HG02884 (cell line): ENCODE measurements around the gene SPEF1.

Source experiments
- ATAC-seq: cut with Tn5 transposase; IDR thresholded peaks from one replicate; pipeline ENCODE4 v1.9.1; 2021; ENCODE audit warnings: mild to moderate bottlenecking, moderate library complexity; ENCODE audit not compliant: unreplicated experiment

Gene SPEF1

DNA sequence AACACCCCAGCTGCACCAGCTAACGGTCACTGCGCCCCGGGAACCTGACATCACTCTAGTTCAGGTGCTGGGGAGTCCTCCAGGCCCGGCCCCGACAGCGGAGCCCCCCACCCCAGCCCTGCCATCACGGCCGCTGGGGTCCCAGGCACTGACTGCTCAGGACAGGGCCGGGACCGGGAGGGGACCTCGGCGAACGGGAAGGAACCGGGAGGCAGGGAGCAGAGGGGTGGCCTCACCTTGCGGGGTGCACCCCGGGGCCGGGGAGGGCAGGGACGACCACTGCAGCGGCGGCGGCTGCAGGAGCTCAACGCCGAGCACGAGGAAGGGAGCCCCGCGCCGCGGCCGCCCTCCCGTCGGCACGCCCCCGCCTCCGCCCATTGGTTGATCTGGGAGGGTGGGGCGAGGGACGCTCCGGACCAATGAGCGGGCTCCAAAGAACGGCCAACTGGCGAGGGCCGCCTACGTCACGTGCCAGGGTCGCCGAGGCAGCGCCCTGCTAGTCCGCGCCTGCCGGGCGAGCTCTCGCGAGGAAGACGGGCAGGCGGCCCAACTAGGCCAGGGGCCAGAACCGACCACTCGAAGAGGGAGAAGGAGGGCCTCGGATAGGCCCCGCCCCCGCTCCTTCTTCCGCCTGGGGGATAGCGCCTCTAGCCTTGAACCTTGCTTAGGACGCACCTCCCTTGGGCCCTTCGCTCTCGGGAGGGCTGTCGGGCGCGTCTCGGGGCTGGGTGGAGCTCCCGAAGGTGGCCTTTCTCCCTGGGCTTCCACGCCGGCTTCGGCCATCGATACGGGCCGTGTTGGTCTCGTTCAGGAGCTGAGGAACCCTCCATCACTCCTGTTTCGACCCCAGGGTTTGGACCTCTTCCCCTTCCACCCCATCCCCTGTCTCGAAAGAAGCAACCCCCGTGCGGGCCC lies 13.6 kb downstream of the SPEF1 start, which contains the start of gene ADISSP:
TSS of gene ADISSP (minus strand) at position 327 of the 915 bp plus-strand sequence. CDS start 7,653 bp downstream, outside the sequence.
- peak; percentile 90 for ATAC-seq

DNA sequence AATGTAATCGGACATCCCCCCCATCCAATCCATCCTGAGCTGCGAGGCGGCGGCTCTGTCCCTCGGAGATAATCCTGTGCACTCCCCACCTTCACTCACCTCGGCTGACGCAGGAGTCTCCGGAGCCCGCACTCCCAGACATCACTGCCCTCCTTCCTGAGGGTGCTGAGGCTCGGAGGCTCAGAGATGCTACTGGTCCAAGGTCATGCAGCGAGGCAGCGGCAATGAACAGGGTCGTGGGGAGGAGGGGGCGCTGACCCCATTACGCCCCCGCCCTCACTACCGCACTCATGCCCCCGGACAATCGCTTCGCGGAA lies 14.2 kb downstream of the SPEF1 start:
- ATAC-seq: no peak

DNA sequence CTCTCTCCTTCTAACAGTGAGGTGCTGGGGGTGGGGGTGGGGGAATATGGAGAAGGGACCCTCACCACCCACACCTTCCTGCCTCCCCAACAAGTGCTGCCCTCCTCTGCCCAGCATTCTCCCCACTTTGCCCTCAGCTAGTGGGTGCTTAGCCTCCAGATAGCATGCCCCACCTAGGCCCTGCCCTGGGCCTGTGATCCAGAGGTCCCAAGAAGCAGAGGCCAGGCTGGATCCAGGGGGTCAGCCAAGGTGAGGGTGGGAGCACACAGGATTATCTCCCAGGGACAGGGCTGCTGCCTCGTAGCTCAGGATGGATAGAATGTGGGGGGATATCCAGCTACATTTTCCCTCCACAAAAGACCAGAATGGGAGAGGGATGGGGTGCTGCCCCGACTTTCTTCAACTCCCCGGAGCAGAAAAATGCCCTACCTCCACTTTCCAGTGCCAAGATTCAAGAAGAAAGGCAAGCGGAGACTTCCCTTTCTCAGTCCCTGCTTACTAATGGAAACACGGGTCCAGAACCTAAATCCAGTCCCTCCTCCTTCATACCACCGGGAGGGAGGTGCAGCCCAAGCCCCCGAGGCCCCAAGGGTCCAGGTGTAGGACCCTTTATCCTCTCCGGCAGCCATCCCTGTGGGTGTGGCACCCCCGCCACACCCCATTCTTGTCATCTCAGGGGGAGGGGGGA lies 14.7 kb downstream of the SPEF1 start:
- ATAC-seq: no peak

DNA sequence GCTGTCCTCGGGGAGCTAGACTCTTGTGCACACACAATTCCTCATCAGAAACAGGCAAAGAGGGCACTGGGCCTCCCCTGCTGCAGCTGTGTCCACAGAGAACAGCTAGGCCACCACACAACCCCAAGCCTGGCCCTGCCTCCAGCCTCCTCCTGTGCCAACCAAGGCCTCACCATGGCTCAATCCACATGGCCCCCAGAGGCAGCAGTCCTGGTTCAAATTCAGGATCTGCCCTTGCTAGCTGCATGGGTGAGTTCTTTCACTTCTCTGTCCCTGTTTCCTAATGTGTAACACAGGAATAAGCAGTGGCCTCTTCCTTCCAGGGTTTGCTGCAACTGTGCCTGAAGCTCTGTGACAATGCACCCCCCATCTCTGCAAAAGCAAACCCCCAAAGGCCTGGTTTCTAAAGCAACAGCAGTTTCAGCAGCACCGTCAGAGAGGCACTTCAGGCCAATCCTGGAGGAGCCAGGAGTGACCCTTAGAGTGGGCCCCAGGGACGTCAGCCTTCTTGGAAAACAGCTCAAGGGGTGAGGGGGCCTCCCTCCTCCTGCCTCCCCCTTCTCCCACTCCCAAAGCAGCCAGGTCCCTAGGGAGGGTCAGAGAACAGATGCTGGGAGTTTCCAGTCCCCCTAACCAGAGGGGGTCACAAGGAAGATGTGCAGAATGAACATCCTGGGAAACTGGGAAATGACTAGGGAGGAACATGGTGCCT lies 15.9 kb downstream of the SPEF1 start:
- ATAC-seq: no peak

DNA sequence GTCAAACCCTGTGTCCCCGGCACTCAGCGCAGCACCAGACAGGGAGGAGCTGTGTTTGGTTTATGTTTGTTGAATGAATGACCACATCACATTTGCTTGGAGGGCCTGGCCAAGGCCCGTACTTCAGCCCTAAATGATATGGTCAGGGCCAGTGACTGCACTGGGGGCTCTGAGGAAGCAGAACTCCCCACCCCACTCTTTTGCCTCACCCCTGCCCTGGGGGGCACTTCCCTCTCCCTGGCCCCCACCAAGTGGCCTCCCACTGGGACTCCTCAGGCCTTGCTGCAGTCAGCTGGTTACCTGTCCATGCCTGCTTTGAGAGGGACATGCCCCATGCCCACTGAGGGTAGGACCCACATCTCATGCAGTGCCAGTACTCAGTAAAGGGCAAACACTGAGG lies 16.6 kb downstream of the SPEF1 start:
- ATAC-seq: no peak

DNA sequence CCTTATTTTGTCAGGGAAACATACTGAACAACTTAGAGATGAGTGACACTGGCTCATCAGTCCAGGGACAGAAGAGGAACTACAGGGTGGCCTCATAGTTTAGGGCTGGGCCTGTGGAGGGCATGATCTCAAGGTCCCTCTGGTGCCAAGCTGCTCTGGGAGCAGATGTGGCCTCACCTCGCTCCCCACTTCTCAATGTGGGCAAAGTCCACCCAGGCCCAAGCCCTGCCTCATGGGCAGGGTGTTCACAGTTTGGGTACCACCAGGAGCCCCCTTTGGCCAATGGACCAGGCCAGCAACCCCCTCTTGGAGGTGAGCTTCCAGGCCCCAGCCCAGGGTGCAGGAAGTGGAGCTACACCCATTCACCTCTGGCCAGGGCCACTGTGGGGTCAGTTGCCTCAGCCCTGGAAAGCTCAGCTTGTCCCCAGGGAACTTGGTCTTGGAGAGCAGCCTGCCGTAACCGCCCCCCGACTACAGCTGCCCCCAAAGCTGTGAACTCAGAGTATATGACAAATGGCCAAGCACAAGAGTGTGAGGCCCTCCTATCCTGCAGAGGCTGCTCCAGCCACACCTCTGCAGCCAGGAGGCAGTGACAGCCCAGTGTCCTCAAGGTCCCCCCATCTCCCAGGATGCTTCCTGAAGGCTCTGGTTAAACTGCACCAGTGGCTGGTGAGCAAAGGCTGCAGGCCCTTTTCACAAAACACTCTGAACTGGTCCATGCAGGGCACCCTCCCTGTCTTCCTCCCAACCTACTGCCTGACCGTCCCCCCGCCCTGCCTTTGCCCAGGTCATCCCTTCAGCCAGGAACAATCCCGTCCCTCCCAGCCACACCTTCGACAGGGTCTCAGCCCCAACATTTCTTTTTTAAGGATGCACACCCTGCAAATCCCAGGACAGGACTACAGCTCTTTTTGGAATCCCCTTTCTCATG lies 17.3 kb downstream of the SPEF1 start:
- no peak for ATAC-seq

DNA sequence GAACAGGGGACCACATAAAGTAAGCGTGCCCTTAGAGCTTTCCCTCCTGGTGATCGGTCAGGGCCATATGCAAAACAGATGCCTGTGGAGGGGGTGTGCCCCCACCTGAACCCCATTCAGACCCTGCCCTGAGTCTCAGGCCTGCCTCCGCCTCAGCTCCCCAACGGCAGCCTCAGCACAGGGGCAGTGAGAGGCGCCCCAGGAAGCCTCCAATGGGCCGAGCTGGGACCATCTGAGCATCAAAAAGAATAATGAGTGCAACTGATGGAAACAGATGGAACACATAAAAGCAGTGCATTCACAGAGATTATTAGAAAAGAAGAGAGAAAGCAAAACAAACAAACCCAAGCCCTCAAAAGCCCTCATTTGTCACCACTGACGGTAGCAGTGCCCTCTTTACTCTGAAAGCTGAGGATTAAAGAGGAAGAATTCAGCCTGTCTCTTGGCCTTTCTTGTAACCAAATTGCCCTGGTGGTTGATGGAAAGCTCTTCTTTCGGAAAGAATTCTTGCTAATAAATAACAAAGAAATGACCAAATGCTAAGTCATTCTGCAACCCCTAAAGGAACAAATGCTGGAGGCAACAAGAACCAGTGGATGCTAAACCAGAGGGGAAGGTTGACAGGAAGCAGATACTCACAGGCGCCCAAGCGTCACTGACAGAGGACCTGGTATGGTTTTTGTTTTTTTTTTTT lies 20.4 kb downstream of the SPEF1 start:
- no peak for ATAC-seq

DNA sequence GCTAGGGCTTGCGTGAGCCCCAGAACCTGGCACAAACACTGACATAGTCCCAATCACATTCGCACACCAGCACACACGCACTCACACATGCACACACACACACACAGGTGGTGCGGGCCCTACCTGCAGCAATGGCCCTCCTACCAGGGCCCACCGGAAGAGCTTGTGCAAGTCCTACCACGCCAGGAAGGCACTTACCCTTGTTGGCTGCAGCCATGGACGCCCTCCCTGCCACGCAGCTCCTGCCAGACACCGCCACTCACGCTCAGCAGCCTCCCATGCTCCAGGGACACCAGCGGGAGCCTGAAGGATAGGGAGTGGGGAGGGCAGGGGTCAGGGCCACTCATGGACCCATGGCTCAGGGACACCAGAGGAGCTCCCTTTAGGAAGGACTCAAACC lies 21.4 kb downstream of the SPEF1 start:
- no peak for ATAC-seq

DNA sequence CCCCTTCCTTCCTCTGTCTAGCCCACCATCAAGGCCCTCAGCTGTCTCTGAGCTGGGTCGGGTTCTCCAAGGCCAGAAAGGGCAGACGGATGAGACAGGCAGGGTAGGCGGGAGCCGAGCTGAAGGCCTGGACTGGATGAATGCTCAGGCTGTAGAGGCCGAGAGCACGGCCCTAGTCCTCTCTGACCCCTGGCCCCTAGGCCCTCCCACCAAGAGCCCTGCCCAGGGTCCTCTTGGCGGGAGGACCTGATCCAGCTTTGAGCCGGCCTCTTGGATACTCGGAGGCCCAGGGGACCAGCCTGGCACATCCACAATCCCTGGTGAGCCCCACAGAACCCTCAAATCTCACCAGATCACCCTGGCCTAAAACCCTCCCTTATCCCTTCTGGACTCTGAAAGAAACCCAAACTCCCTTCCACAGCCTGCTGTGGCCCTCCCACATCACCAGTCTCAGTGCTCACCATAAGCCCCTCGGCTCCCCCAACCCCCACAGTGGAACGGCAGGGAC lies 21.9 kb downstream of the SPEF1 start:
- ATAC-seq: no peak

DNA sequence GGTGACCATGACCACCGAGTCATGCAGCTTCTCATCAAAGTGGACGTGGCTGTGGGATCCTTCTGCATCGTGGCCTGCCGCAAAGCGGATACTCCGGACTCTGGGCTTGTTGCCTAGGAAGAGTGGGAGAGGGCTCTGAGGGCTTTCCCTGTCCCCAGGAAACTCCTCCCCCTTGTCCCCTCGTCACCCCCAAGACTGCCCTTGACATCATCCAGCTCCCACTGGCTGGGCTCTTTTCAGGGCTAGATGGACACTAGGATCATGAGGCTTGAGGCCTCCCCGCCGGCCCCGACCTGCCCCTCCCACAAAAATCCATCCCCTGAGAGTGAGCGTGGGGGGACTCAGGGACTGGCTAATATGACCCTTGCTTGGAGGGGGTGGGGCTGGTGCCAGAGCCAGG lies 22.7 kb downstream of the SPEF1 start:
- no peak for ATAC-seq

DNA sequence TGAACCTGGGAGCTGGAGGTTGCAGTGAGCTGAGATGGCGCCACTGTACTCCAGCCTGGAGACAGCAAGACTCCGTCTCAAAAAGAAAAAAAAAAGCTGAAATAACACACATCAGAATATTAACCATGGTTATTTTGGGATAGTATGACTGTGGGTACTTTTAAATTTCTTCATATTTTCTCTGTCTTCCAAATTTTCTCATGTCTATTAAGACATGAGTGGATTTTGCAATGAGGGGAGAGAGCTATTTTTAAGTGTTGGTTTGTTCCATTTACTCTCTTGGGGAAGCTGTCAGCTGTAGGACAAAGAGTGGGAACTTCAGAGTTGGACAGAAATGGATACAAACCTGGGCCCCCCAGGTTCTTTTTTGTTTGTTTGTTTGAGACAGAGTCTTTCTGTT lies 24.0 kb downstream of the SPEF1 start:
- ATAC-seq: no peak

DNA sequence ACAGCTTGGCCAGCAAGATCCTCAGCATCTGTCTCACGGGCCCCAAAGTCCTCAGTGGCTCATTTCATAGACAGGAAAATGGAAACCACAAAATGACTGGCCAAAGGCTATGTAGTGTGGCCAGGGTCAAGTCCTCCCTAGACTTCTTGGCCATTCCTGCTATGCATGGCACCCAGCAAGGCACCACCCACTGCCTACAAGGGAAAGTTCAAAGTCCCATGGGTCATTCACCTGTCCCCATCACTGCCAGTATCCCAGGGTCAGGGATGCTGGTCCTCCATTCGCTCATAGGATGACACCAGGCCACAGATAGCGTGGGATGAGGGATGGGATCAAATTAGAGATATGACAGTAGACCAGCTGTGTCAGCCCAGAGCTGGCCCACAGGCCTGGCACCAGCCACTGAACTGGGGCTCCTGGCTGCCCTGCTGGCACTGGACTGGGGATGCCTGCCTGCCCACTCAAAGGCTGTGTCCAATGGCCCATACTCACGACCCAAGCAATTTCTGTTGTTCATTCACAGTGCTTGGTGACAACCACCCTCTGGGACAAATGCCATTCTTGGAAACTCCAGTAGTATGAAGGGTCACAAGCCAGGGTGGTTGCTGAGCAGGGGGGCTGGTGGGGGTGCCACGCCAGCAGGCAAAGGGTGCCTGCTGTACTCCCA lies 25.3 kb downstream of the SPEF1 start:
- no peak for ATAC-seq

DNA sequence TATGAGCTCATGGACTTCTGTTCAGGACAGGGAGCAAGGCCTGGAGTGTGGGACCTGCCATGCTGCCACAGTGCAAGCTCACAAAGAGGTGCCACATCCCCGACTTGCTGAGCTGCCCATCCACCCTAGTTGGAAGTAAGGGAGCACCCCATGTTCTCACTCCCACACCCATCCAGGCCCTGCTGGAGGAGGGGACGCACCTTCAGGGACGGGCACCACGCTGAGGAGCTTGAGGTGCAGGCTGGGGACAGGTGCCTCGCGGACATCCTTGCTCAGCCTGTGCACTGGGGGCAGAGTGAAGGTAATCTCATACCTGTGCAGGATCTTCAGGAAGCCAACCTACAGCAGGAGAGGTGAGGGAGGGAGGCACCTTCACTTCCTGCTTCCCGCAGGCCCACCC lies 26.0 kb downstream of the SPEF1 start:
- no peak for ATAC-seq

DNA sequence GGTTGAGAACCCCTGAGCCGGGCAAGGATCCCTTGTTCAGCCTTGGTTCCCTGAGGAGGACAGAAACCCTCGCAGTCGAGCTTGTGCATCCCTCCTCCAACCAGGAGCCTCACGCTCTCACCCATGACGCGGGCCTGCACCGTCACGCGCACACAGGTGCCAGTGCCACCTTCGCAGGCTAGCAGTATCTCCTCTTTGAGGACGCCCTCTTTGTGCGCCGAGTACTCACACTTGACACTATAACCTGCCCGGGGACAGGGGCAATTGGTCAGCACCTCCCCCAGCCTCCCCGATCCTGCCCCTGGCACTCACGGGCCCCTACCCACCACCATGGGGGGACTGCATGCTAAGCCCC lies 27.0 kb downstream of the SPEF1 start:
- ATAC-seq: no peak

DNA sequence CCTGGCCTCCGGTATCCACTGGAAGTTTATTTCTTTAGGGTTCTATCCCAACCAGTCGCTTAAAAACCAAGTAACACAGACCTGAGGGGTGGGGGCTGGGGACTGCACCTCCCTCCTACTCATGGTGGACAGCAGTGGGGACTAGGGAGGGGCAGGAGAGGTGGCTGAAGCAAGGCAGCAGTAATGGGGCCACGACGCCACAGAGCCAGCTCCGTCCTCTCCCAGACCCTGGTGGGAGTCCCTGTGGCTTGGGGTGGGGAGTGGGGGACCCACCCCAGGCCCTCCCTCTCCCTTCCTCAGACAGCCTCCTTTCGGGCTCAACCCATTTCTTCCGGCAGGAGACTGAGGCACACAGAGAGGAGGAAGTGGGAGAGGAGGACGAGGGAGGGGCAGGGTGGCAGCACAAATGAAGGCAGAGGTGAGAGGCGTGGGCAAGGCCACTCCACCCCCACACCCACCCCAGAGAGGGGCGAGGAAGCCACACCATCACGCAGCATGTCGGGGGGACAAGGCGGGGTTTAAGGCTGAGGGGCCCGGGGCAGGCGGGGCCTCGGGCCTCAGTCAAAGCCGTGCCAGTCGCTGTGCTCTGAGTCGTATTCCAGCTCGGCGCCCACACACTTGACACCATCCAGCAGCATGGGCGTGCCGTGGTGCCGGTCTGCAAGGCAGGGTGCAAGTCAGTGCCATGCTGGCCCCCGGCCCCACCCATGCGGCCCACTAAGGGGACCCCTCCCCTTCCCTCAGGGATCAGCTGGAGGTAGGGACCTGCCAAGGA lies 27.6 kb downstream of the SPEF1 start:
- ATAC-seq: no peak

DNA sequence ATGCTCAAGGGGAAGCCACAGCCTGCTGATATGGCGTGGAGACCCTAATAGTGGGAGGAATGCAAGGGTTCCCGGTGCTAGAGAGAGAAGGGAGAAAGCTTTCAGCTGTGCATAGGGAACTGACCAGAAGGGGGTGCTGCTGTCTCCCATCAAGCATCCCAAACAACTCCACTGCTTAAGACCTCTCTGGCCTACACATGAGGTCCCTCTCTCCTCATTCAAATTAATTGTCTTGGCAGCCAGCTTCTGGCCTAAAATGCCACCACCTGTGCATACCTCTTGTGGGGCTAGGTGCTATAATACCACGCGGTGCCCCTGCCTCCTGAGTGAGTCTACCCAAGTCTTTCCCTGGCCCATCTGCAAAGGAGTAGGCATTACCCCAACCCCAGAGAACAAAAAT lies 28.1 kb downstream of the SPEF1 start:
- no peak for ATAC-seq

DNA sequence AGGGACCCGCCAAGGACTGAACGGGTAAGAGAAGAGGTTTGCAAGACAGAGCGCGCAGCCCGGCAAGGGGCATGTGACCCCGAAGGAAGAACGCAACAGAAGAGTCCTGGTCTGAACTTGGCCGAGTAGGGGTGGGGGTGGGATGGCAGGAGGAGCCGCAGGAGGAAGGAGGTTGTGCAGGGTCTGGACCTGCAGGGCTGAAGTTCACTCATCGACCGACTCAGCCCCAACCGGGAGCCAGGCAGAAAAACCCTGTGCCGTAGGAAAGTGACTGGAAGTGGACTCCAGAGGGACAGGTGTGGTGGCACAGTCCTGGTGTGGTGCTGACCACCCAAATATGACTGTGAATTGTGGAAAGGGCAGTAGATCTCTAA lies 28.9 kb downstream of the SPEF1 start:
- no peak for ATAC-seq

DNA sequence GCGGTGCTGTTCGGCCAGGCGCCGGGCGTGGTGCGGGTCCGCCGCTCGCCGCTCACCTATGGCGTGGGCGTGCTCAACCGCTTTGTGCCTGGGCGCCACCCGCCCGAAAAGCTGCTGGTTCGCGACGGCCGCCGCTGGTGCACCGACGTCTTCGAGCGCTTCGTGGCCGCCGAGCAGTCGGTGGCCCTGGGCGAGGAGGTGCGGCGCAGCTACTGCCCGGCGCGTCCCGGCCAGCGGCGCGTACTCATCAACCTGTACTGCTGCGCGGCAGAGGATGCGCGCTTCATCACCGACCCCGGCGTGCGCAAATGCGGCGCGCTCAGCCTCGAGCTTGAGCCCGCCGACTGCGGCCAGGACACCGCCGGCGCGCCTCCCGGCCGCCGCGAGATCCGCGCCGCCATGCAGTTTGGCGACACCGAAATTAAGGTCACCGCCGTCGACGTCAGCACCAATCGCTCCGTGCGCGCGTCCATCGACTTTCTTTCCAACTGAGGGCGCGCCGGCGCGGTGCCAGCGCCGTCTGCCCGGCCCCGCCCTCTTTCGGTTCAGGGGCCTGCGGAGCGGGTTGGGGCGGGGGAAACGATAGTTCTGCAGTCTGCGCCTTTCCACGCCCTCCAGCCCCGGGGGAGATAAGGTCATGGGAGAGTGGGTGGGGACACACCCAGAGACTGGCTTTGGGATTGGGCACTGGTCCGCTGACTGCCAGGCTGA lies 29.4 kb downstream of the SPEF1 start:
- ATAC-seq: no peak
